Neuron (in vitro differentiated cells): ENCODE results near the gene RASSF10.

Source experiments
- H2AFZ ChIP-seq: one replicate; pipeline ENCODE4 v1.6.1; 2013; ENCODE audit warnings: low read depth, mild to moderate bottlenecking, inconsistent platforms, low read length, moderate library complexity
- H3K27me3 ChIP-seq: one replicate; pipeline ENCODE4 v1.6.1; 2013; ENCODE audit warnings: low read length; ENCODE audit not compliant: insufficient read depth
- H3K36me3 ChIP-seq: one replicate; pipeline ENCODE4 v1.6.1; 2013; ENCODE audit warnings: low read length; ENCODE audit not compliant: insufficient read depth
- H3K4me1 ChIP-seq: one replicate; pipeline ENCODE4 v1.6.1; 2013; ENCODE audit warnings: low read length; ENCODE audit not compliant: insufficient read depth
- H3K4me3 ChIP-seq: 2 replicates; pipeline ENCODE4 v1.5.1; 2013; ENCODE audit warnings: mild to moderate bottlenecking, low read length, moderate library complexity
- H3K9me3 ChIP-seq: one replicate; pipeline ENCODE4 v1.6.1; 2013; ENCODE audit warnings: low read length

The RASSF10 gene

GRCh38 chr11:13061294-13061990 is 52.3 kb downstream of the RASSF10 start:
- H3K27me3 ChIP-seq, result no peaks in the 10 kb centered on the region
- no peak overlapping the region for H2AFZ ChIP-seq
- no peaks in the 10 kb centered on the region for H3K36me3 ChIP-seq
- H3K9me3 ChIP-seq, result no peaks in the 10 kb centered on the region
- no peak overlapping the region for H3K4me3 ChIP-seq
- H3K4me1 ChIP-seq, result no peaks in the 10 kb centered on the region
